ENCODE measurements around the gene STRIP1.

- TF ChIP-seq HDAC6 (IDR thresholded peaks at IDR 0.05; ENCODE audit: unreplicated experiment), result no peak
- no peak for TF ChIP-seq KDM1A (IDR thresholded peaks at IDR 0.05; ENCODE audit: borderline replicate concordance)
- TF ChIP-seq DPF2 (IDR thresholded peaks at IDR 0.05), result no peak
- TF ChIP-seq, protein P1, sequence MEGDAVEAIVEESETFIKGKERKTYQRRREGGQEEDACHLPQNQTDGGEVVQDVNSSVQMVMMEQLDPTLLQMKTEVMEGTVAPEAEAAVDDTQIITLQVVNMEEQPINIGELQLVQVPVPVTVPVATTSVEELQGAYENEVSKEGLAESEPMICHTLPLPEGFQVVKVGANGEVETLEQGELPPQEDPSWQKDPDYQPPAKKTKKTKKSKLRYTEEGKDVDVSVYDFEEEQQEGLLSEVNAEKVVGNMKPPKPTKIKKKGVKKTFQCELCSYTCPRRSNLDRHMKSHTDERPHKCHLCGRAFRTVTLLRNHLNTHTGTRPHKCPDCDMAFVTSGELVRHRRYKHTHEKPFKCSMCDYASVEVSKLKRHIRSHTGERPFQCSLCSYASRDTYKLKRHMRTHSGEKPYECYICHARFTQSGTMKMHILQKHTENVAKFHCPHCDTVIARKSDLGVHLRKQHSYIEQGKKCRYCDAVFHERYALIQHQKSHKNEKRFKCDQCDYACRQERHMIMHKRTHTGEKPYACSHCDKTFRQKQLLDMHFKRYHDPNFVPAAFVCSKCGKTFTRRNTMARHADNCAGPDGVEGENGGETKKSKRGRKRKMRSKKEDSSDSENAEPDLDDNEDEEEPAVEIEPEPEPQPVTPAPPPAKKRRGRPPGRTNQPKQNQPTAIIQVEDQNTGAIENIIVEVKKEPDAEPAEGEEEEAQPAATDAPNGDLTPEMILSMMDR (IDR thresholded peaks at IDR 0.05 in 2 of 3, conservative IDR thresholded peaks at IDR 0.05 in 1 of 3; ENCODE audit: control insufficient read depth in 2 of 3, extremely low read depth in 1 of 3, insufficient read depth in 1 of 3, low read depth in 3 of 3, low read length in 3 of 3), result no peak
- TF ChIP-seq POLR2A (IDR thresholded peaks at IDR 0.05; ENCODE audit: low read depth, low read length), result no peak
- no peak for TF ChIP-seq CEBPZ (IDR thresholded peaks at IDR 0.05; ENCODE audit: low read depth, low read length)
Measured at GRCh38 chr1:109997867-109998229, 36.6 kb upstream of the STRIP1 start.
